Activated naive CD4-positive, alpha-beta T cell treated with anti-CD3 and anti-CD28 coated beads for 36 hours (primary cell): ENCODE results near the gene NREP. TPM values are rescaled to one million over a fixed set of nuclear protein-coding genes. Genes with fewer than 3 reads are reported as not detected.

Source experiments
- CTCF ChIA-PET: fragments of 350-600 bp; sonication (Branson Sonifier 250); formaldehyde crosslinking; loops from one replicate; lab custom pipeline; 2021; ENCODE audit warnings: antibody characterized with exemption; lab: Charles Lee
- DNase-seq: peaks from one replicate; pipeline ENCODE4 v3.0.0-alpha.2; 2020
- H3K27ac Mint-ChIP-seq: one replicate; pipeline ENCODE4 v1.8.0; 2021; ENCODE audit warnings: mild to moderate bottlenecking, mixed read lengths
- H3K27me3 Mint-ChIP-seq: one replicate; pipeline ENCODE4 v1.8.0; 2021; ENCODE audit warnings: low read depth, mixed read lengths
- H3K36me3 Mint-ChIP-seq: one replicate; pipeline ENCODE4 v1.8.0; 2021; ENCODE audit warnings: low read depth, mixed read lengths
- H3K4me1 Mint-ChIP-seq: one replicate; pipeline ENCODE4 v1.8.0; 2021; ENCODE audit warnings: low read depth, mixed read lengths
- H3K4me3 Mint-ChIP-seq: one replicate; pipeline ENCODE4 v1.8.0; 2021; ENCODE audit warnings: mild to moderate bottlenecking, moderate library complexity, mixed read lengths
- H3K9me3 Mint-ChIP-seq: one replicate; pipeline ENCODE4 v1.8.0; 2021; ENCODE audit warnings: mixed read lengths
- intact Hi-C: fragments of 100-400 bp; cut with micrococcal nuclease; formaldehyde crosslinking; loops from one replicate; pipeline ENCODE4 v1.15.1; 2023
- total RNA-seq, 2 experiments: library from RNA; stranded (reverse); gene quantifications; one replicate each; pipeline ENCODE4 v1.2.3, GENCODE V29; 2021

The NREP gene
- total RNA-seq, 2 experiments from 2014 or later = 6.8 to 7.3 TPM

GRCh38 chr5:111758284-111758628 lies 1.3 kb upstream of the NREP start:
- Mint-ChIP-seq H3K4me1 (peaks cover 16% of the 10 kb centered on the region), H3K27ac (peak overlapping the region; percentile 77), H3K4me3 (peak overlapping the region; percentile 74), H3K27me3 (no peaks in the 10 kb centered on the region), H3K36me3 (no peaks in the 10 kb centered on the region), H3K9me3 (no peaks in the 10 kb centered on the region)
- no peak for DNase-seq
- CTCF ChIA-PET = no interaction called here
- intact Hi-C loops = loop anchor here (1.0 to 10.0 kb wide), 5 partner anchors 402 to 947 kb away; partner anchors contain the start of gene TSLP

- intact Hi-C loops = loop anchor here (1.0 to 10.0 kb wide), 11 partner anchors 129 to 1004 kb away; partner anchors contain the start of genes STARD4 and TSLP
- H3K36me3 Mint-ChIP-seq = no peaks in the 10 kb centered on the region
- H3K27ac Mint-ChIP-seq = peak overlapping the region; percentile 77
- peak; percentile 83 for DNase-seq
- H3K9me3 Mint-ChIP-seq = no peaks in the 10 kb centered on the region
- H3K27me3 Mint-ChIP-seq = no peaks in the 10 kb centered on the region
- CTCF ChIA-PET = interaction anchor here (0.8 to 1.0 kb wide), 2 partner anchors 207 to 226 kb away, joined by 3 to 5 read pairs; no protein-coding TSS in a partner anchor
- H3K4me1 Mint-ChIP-seq = peaks cover 16% of the 10 kb centered on the region
- H3K4me3 Mint-ChIP-seq = peak overlapping the region; percentile 85
Observed at GRCh38 chr5:111757355-111758283, 625 bp upstream of the NREP start.

- Mint-ChIP-seq H3K4me3 (no peak overlapping the region), H3K4me1 (peaks cover 16% of the 10 kb centered on the region), H3K36me3 (no peaks in the 10 kb centered on the region), H3K27me3 (no peaks in the 10 kb centered on the region), H3K27ac (peak overlapping the region; percentile 7), H3K9me3 (no peaks in the 10 kb centered on the region)
- intact Hi-C loops = loop anchor here (2.0 to 10.0 kb wide), 6 partner anchors 127 to 949 kb away; partner anchors contain the start of gene TSLP
- DNase-seq = no peak
- CTCF ChIA-PET = no interaction called here
Observed at GRCh38 chr5:111755942-111756381, 1.0 kb downstream of the NREP start.

GRCh38 chr5:111755345-111755941 lies 1.6 kb downstream of the NREP start:
- no peaks in the 10 kb centered on the region for H3K27me3 Mint-ChIP-seq
- CTCF ChIA-PET = no interaction called here
- DNase-seq = no peak
- H3K4me1 Mint-ChIP-seq = peaks cover 16% of the 10 kb centered on the region
- H3K9me3 Mint-ChIP-seq = no peaks in the 10 kb centered on the region
- H3K4me3 Mint-ChIP-seq = peak overlapping the region; percentile 30
- no peak overlapping the region for H3K27ac Mint-ChIP-seq
- intact Hi-C loops = loop anchor here (5.0 to 10.0 kb wide), 4 partner anchors 471 to 949 kb away; partner anchors contain the start of gene TSLP
- H3K36me3 Mint-ChIP-seq = no peaks in the 10 kb centered on the region

GRCh38 chr5:111753884-111754589 lies 3.0 kb downstream of the NREP start:
- Mint-ChIP-seq H3K36me3 (no peaks in the 10 kb centered on the region), H3K4me1 (peaks cover 16% of the 10 kb centered on the region), H3K9me3 (no peaks in the 10 kb centered on the region), H3K27me3 (no peaks in the 10 kb centered on the region), H3K4me3 (no peak overlapping the region), H3K27ac (no peak overlapping the region)
- CTCF ChIA-PET = interaction anchor here (1.1 kb wide), 1 partner anchor 23 kb away, joined by 4 read pairs; no protein-coding TSS in a partner anchor
- intact Hi-C loops = loop anchor here (10.0 kb wide), 3 partner anchors 469 to 951 kb away; no protein-coding TSS in a partner anchor
- no peak for DNase-seq

GRCh38 chr5:111752426-111752965 lies 4.5 kb downstream of the NREP start:
- Mint-ChIP-seq H3K27ac (no peak overlapping the region), H3K4me1 (peaks cover 21% of the 10 kb centered on the region), H3K36me3 (no peaks in the 10 kb centered on the region), H3K9me3 (no peaks in the 10 kb centered on the region), H3K27me3 (no peaks in the 10 kb centered on the region), H3K4me3 (no peak overlapping the region)
- DNase-seq = no peak
- intact Hi-C loops = loop anchor here (10.0 kb wide), 3 partner anchors 468 to 952 kb away; no protein-coding TSS in a partner anchor
- CTCF ChIA-PET = no interaction called here

- intact Hi-C loops = loop anchor here (10.0 kb wide), 3 partner anchors 465 to 955 kb away; no protein-coding TSS in a partner anchor
- no peak overlapping the region for H3K4me3 Mint-ChIP-seq
- peaks cover 9% of the 10 kb centered on the region for H3K4me1 Mint-ChIP-seq
- H3K27ac Mint-ChIP-seq = no peak overlapping the region
- H3K9me3 Mint-ChIP-seq = no peaks in the 10 kb centered on the region
- CTCF ChIA-PET = interaction anchor here (0.6 kb wide), 1 partner anchor 61 kb away, joined by 3 read pairs; no protein-coding TSS in a partner anchor
- H3K36me3 Mint-ChIP-seq = no peaks in the 10 kb centered on the region
- no peaks in the 10 kb centered on the region for H3K27me3 Mint-ChIP-seq
- DNase-seq = no peak
Observed at GRCh38 chr5:111749303-111750026, 7.5 kb downstream of the NREP start.

- Mint-ChIP-seq H3K27me3 (no peaks in the 10 kb centered on the region), H3K36me3 (no peaks in the 10 kb centered on the region), H3K4me1 (peaks cover 9% of the 10 kb centered on the region), H3K4me3 (no peak overlapping the region), H3K9me3 (no peaks in the 10 kb centered on the region), H3K27ac (no peak overlapping the region)
- intact Hi-C loops = no loop called here
- no peak for DNase-seq
- CTCF ChIA-PET = no interaction called here
Observed at GRCh38 chr5:111748304-111748763, 8.7 kb downstream of the NREP start.

- intact Hi-C loops = no loop called here
- Mint-ChIP-seq H3K4me3 (no peak overlapping the region), H3K27me3 (no peaks in the 10 kb centered on the region), H3K27ac (no peak overlapping the region), H3K4me1 (peaks cover 12% of the 10 kb centered on the region), H3K36me3 (no peaks in the 10 kb centered on the region), H3K9me3 (no peaks in the 10 kb centered on the region)
- no peak for DNase-seq
- CTCF ChIA-PET = no interaction called here
Observed at GRCh38 chr5:111747337-111747736, 9.7 kb downstream of the NREP start.

GRCh38 chr5:111746791-111747190 lies 10.2 kb downstream of the NREP start:
- Mint-ChIP-seq H3K9me3 (no peaks in the 10 kb centered on the region), H3K27ac (no peak overlapping the region), H3K36me3 (no peaks in the 10 kb centered on the region), H3K4me1 (peaks cover 14% of the 10 kb centered on the region), H3K27me3 (no peaks in the 10 kb centered on the region), H3K4me3 (no peak overlapping the region)
- CTCF ChIA-PET = no interaction called here
- intact Hi-C loops = no loop called here
- no peak for DNase-seq

- Mint-ChIP-seq H3K27me3 (no peaks in the 10 kb centered on the region), H3K27ac (no peak overlapping the region), H3K4me1 (peaks cover 14% of the 10 kb centered on the region), H3K4me3 (no peak overlapping the region), H3K9me3 (no peaks in the 10 kb centered on the region), H3K36me3 (no peaks in the 10 kb centered on the region)
- no peak for DNase-seq
- CTCF ChIA-PET = no interaction called here
- intact Hi-C loops = no loop called here
Observed at GRCh38 chr5:111745075-111745739, 11.8 kb downstream of the NREP start.
